Stomach smooth muscle (tissue), 2 donors: ENCODE measurements around the gene F8.
A peak's percentile ranks its signal among the peaks of the same experiment; 100 is the strongest.
"Not testable (repeated sequence)": the region's sequence is repeated elsewhere in the genome, so short reads cannot be mapped to it uniquely, and the experiment has no call there.

ENCODE experiments used
- H3K27ac ChIP-seq: one replicate; pipeline ENCODE4 v1.7.0; 2013; ENCODE audit warnings: mild to moderate bottlenecking, low read length, inconsistent platforms
- H3K27me3 ChIP-seq, 2 donors: one replicate each; pipeline ENCODE4 v1.7.0; 2013; ENCODE audit warnings: low read length in 2 of 2; ENCODE audit not compliant: insufficient read depth in 2 of 2, control insufficient read depth in 1 of 2
- H3K36me3 ChIP-seq, 2 donors: one replicate each; pipeline ENCODE4 v1.7.0; 2013; ENCODE audit warnings: low read length in 2 of 2; ENCODE audit not compliant: control insufficient read depth in 2 of 2, insufficient read depth in 2 of 2
- H3K4me1 ChIP-seq: one replicate; pipeline ENCODE4 v1.7.0; 2013; ENCODE audit warnings: low read length; ENCODE audit not compliant: control insufficient read depth, insufficient read depth
- H3K4me3 ChIP-seq, 2 donors: one replicate each; pipeline ENCODE4 v1.7.0; 2013; ENCODE audit warnings: low read length in 2 of 2
- H3K9ac ChIP-seq, 2 donors: one replicate each; pipeline ENCODE4 v1.7.0; 2013; ENCODE audit warnings: low read length in 2 of 2, mild to moderate bottlenecking in 1 of 2
- H3K9me3 ChIP-seq, 2 donors: one replicate each; pipeline ENCODE4 v1.7.0; 2013; ENCODE audit warnings: low read length in 2 of 2; ENCODE audit not compliant: control insufficient read depth in 2 of 2
- donor health status: healthy.
- donor health status: Pancreatic carcinoma.

Gene F8

GRCh38 chrX:154981116-154981411 is 41.5 kb downstream of the F8 start:
- H3K27me3 ChIP-seq: no peaks in the 10 kb centered on the region
- no peaks in the 10 kb centered on the region for H3K9me3 ChIP-seq
- H3K27ac ChIP-seq: no peak overlapping the region
- H3K4me3 ChIP-seq: peak overlapping the region; percentile 64 to 73
- peaks cover 3% of the 10 kb centered on the region for H3K4me1 ChIP-seq
- H3K9ac ChIP-seq: no peak overlapping the region
- H3K36me3 ChIP-seq: no peaks in the 10 kb centered on the region

GRCh38 chrX:154980330-154981115 is 42.0 kb downstream of the F8 start:
- no peak overlapping the region for H3K27ac ChIP-seq
- H3K4me3 ChIP-seq: peak overlapping the region; percentile 64 to 73

GRCh38 chrX:154979629-154980028 is 42.9 kb downstream of the F8 start:
- Histone ChIP-seq H3K27ac (no peak overlapping the region), H3K36me3 (no peaks in the 10 kb centered on the region), H3K9me3 (no peaks in the 10 kb centered on the region), H3K4me3 (no peak overlapping the region), H3K9ac (no peak overlapping the region), H3K27me3 (no peaks in the 10 kb centered on the region), H3K4me1 (peaks cover 3% of the 10 kb centered on the region)

More at GRCh38 chrX:154980330-154981115, 42.0 kb downstream of the F8 start:
- no peaks in the 10 kb centered on the region for H3K9me3 ChIP-seq
- peaks cover 3% of the 10 kb centered on the region for H3K4me1 ChIP-seq
- H3K9ac ChIP-seq: peak overlapping the region; percentile 29 to 60
- no peaks in the 10 kb centered on the region for H3K27me3 ChIP-seq
- H3K36me3 ChIP-seq: no peaks in the 10 kb centered on the region

- Histone ChIP-seq H3K27me3 (no peaks in the 10 kb centered on the region), H3K36me3 (no peaks in the 10 kb centered on the region)
Observed at GRCh38 chrX:154968353-154968752, 54.2 kb downstream of the F8 start.

GRCh38 chrX:154967603-154968002 is 54.9 kb downstream of the F8 start:
- Histone ChIP-seq H3K27ac (no peak overlapping the region), H3K4me1 (no peaks in the 10 kb centered on the region), H3K4me3 (no peak overlapping the region), H3K9me3 (no peaks in the 10 kb centered on the region), H3K36me3 (no peaks in the 10 kb centered on the region), H3K9ac (no peak overlapping the region), H3K27me3 (no peaks in the 10 kb centered on the region)

More at GRCh38 chrX:154968353-154968752, 54.2 kb downstream of the F8 start:
- H3K9ac ChIP-seq: no peak overlapping the region
- H3K9me3 ChIP-seq: no peaks in the 10 kb centered on the region
- no peaks in the 10 kb centered on the region for H3K4me1 ChIP-seq
- no peak overlapping the region for H3K27ac ChIP-seq
- no peak overlapping the region for H3K4me3 ChIP-seq

- H3K4me1 ChIP-seq: no peaks in the 10 kb centered on the region
- H3K36me3 ChIP-seq: no peaks in the 10 kb centered on the region
- H3K9ac ChIP-seq: no peak overlapping the region
- H3K9me3 ChIP-seq: no peaks in the 10 kb centered on the region
- H3K27ac ChIP-seq: no peak overlapping the region
- H3K4me3 ChIP-seq: no peak overlapping the region
- H3K27me3 ChIP-seq: no peaks in the 10 kb centered on the region
Observed at GRCh38 chrX:154961947-154962346, 60.6 kb downstream of the F8 start.

- not testable (repeated sequence) for H3K27ac ChIP-seq, H3K9me3 ChIP-seq, H3K4me1 ChIP-seq, H3K9ac ChIP-seq, H3K27me3 ChIP-seq, H3K4me3 ChIP-seq, H3K36me3 ChIP-seq
Observed at GRCh38 chrX:154955799-154956198, 66.7 kb downstream of the F8 start.

GRCh38 chrX:154939265-154939664 is 83.3 kb downstream of the F8 start:
- H3K27ac ChIP-seq, H3K4me3 ChIP-seq, H3K9ac ChIP-seq, H3K27me3 ChIP-seq, H3K4me1 ChIP-seq, H3K36me3 ChIP-seq, H3K9me3 ChIP-seq: not testable (repeated sequence)

- not testable (repeated sequence) for H3K27ac ChIP-seq, H3K9ac ChIP-seq, H3K4me3 ChIP-seq, H3K36me3 ChIP-seq, H3K27me3 ChIP-seq, H3K4me1 ChIP-seq, H3K9me3 ChIP-seq
Observed at GRCh38 chrX:154924771-154925170, 97.8 kb downstream of the F8 start.

- no peaks in the 10 kb centered on the region for H3K9me3 ChIP-seq
- no peak overlapping the region for H3K27ac ChIP-seq
- H3K4me3 ChIP-seq: peak overlapping the region in 1 of 2 donors; percentile 47
- peaks cover 4% of the 10 kb centered on the region for H3K4me1 ChIP-seq
- no peaks in the 10 kb centered on the region for H3K36me3 ChIP-seq
- H3K9ac ChIP-seq: no peak overlapping the region
- H3K27me3 ChIP-seq: no peaks in the 10 kb centered on the region
Observed at GRCh38 chrX:154918060-154918483, 104.5 kb downstream of the F8 start.

- Histone ChIP-seq H3K36me3 (no peaks in the 10 kb centered on the region), H3K27ac (no peak overlapping the region), H3K4me3 (no peak overlapping the region), H3K4me1 (peaks cover 4% of the 10 kb centered on the region), H3K27me3 (peaks cover 0 to 2% of the 10 kb centered on the region in 2 donors), H3K9ac (no peak overlapping the region), H3K9me3 (no peaks in the 10 kb centered on the region)
Observed at GRCh38 chrX:154914052-154914451, 108.5 kb downstream of the F8 start.
